GM19372 (cell line): ENCODE data around the gene AKAP4.

ENCODE experiments used
- ATAC-seq: cut with Tn5 transposase; IDR thresholded peaks from one replicate; pipeline ENCODE4 v1.9.1; 2021; ENCODE audit warnings: mild to moderate bottlenecking, low read depth, moderate library complexity; ENCODE audit not compliant: unreplicated experiment

Gene AKAP4

GRCh38 chrX:50200907-50201306, at the start of gene AKAP4:
AKAP4 (minus strand) TSS chrX:50201007; CDS start chrX:50200889, 118 bp downstream.
- no peak for ATAC-seq

- no peak for ATAC-seq
Observed at GRCh38 chrX:50211510-50211909, 10.7 kb upstream of the AKAP4 start.

- no peak for ATAC-seq
Observed at GRCh38 chrX:50206753-50207152, 5.9 kb upstream of the AKAP4 start.

GRCh38 chrX:50204364-50204899, 3.6 kb upstream of the AKAP4 start, which contains the start of gene CCNB3:
CCNB3 (plus strand) TSS chrX:50204765; CDS start chrX:50285164, 80,399 bp downstream.
- ATAC-seq, result peak; percentile 96

GRCh38 chrX:50202539-50202938, 1.7 kb upstream of the AKAP4 start:
- ATAC-seq, result no peak

- no peak for ATAC-seq
Observed at GRCh38 chrX:50198348-50198747, 2.5 kb downstream of the AKAP4 start.

- ATAC-seq, result no peak
Observed at GRCh38 chrX:50188859-50189600, 11.8 kb downstream of the AKAP4 start.

- no peak for ATAC-seq
Observed at GRCh38 chrX:50183891-50184290, 16.9 kb downstream of the AKAP4 start.

- ATAC-seq, result no peak
Observed at GRCh38 chrX:50180073-50180940, 20.5 kb downstream of the AKAP4 start.

- ATAC-seq, result no peak
Observed at GRCh38 chrX:50169717-50170116, 31.1 kb downstream of the AKAP4 start.

- peak; percentile 50 for ATAC-seq
Observed at GRCh38 chrX:50168241-50168687, 32.5 kb downstream of the AKAP4 start.

- ATAC-seq, result no peak
Observed at GRCh38 chrX:50167366-50167765, 33.4 kb downstream of the AKAP4 start.

- ATAC-seq, result no peak
Observed at GRCh38 chrX:50165727-50166126, 35.1 kb downstream of the AKAP4 start.

- no peak for ATAC-seq
Observed at GRCh38 chrX:50161127-50161526, 39.7 kb downstream of the AKAP4 start.

- ATAC-seq, result no peak
Observed at GRCh38 chrX:50158593-50158992, 42.2 kb downstream of the AKAP4 start.

GRCh38 chrX:50157545-50158135, 43.2 kb downstream of the AKAP4 start:
- no peak for ATAC-seq

GRCh38 chrX:50154429-50154828, 46.4 kb downstream of the AKAP4 start:
- ATAC-seq, result no peak

GRCh38 chrX:50152456-50152855, 48.4 kb downstream of the AKAP4 start:
- ATAC-seq, result no peak

GRCh38 chrX:50147972-50148371, 52.8 kb downstream of the AKAP4 start:
- ATAC-seq, result no peak
